SHP77 treated with DMSO at 0.1 percent for 48 hours (cell line): Measurements from ENCODE around the gene SYPL1.

Experiments
- DNase-seq: peaks from one replicate; lab custom pipeline; 2025; lab: John Stamatoyannopoulos, UW

SYPL1 gene

DNA sequence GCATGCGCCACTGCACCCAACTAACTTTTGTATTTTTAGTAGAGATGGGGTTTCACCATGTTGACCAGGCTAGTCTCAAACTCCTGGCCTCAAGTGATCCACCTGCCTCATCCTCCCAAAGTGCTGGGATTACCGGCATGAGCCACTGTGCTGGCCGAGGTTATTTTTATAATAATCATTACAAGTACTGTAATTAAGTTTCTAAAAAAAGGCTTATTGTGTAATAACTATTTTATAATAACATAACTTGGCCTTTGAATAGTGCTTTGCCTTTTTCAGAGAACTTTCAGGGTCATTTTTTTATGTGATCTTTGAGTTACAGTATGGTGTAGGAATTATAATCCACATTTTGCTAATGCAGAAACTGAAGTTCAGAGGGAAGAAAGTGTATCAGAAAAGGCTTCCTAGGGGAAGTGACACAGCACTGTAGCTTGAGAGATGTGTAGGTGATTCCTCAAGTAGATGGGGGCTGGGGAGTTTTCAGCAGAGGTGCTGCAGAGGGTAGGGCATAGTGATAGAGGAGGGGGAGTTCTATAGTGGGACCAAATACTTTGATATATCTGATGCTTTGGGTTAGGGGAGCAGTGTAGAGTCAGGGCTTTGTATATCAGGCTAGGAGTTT lies 9.2 kb upstream of the SYPL1 start:
- no peak for DNase-seq

DNA sequence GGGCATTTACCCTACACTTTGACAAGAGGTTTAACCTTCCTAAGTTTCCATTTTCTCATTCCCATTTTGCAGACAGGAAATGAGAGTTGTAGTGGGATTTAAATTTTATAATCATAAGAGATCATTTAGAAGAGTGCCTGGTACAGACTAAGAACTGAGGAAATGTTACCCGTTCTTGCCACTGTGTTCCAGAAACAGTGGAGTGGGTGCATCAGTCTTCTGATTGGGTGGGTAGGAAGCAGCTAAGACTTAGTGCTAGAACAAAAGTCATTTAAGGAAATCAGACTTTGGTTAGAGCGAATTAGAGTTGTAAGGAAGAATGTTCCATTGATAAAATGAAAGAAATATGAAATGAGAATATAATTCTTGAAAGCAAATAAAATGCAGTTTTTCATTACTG lies 8.4 kb upstream of the SYPL1 start:
- no peak for DNase-seq

- DNase-seq, result no peak
Measured at GRCh38 chr7:106119719-106120118, 7.6 kb upstream of the SYPL1 start.

DNA sequence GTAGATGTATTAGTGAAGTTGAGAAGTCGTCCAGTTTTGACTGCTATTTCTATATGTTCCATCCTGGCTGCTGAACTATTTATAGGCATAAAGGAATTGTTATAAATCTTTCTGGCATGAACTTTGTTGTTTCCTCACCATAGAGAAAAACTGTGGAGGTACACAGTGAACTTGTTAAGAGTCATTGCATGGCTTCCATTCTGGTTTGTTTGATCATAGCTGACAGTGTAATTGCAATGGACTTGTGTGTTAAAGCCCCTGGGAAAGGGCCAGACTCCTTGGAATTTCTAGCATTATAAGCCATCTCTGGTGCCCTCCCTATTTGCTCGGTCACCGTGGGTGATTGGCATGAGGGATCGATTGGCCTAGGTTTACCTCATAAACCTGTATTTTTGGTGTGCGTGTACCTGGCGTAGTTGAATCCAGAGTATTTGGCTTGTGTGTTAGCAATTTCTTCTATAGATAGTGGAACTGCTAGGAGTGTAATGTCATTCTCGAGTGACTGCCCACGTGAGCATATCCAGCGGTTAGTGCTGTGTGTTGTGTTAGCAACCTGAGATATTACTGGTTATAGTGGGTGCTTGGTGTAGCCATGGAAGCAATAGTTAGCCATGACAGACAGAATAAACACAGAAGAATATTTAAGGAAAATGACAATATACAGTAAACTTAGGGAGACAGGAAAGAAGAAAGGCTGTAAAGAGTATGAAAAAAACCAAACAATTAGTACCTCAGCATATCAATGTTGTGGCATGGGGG lies 5.9 kb upstream of the SYPL1 start:
- no peak for DNase-seq

GRCh38 chr7:106116161-106116704 lies 4.1 kb upstream of the SYPL1 start:
- DNase-seq, result no peak

DNA sequence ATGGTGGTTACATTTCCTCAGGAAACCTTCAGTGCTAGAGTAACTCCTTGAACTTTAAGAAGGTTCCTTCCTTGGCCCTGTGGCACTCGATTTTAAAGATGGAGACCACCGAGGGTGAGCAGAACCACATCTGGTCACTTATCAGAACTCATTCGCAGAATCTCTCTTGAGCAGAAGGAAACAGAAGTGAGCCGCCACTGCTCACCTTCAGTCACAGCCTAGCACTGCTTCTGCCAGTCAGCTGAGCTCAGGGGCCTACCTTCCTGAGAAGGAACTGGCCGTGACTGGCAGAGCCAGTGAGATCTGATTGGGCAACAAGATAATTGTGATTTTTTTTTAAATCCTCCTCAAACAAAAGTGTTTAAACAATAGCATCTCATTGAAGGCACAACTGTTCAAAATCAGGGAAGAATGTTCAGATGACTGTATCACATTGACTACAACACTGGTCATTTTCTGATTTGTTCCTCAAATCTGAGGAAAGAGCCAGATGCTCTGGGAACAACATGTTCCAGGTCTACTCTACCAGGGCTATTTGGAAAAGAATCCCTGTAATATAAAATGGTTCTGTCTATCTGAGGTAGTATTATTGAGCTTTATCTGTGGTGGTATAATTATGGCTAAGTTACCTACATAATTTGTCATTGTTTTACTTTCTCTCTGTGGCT lies 2.7 kb upstream of the SYPL1 start:
- DNase-seq, result no peak

GRCh38 chr7:106112972-106113421 lies 885 bp upstream of the SYPL1 start:
- peak; percentile 8 for DNase-seq

- no peak for DNase-seq
Measured at GRCh38 chr7:106111655-106112117, 426 bp downstream of the SYPL1 start.

- no peak for DNase-seq
Measured at GRCh38 chr7:106110885-106111654, 1.0 kb downstream of the SYPL1 start.

DNA sequence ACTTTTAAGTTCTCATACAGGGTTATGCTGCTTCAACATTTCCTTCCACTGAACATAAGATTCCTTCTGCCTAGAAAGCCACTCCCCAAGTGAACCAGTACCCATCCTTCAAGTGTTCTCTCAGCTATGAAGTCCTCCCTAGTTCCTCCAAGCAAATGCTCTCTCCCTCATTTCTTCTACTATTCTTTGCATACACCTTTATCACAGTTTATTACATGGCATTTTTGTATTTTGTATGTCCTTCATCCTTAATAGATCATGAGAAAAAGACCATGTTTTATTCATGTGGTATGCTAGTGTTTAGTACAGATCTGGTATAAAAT lies 1.9 kb downstream of the SYPL1 start:
- DNase-seq, result no peak

GRCh38 chr7:106109521-106110237 lies 2.4 kb downstream of the SYPL1 start:
- no peak for DNase-seq

GRCh38 chr7:106108991-106109390 lies 3.1 kb downstream of the SYPL1 start:
- no peak for DNase-seq

- no peak for DNase-seq
Measured at GRCh38 chr7:106104721-106105260, 7.3 kb downstream of the SYPL1 start.

GRCh38 chr7:106102387-106102966 lies 9.6 kb downstream of the SYPL1 start:
- no peak for DNase-seq

GRCh38 chr7:106101726-106102125 lies 10.4 kb downstream of the SYPL1 start:
- no peak for DNase-seq

- no peak for DNase-seq
Measured at GRCh38 chr7:106100863-106101629, 11.1 kb downstream of the SYPL1 start.

DNA sequence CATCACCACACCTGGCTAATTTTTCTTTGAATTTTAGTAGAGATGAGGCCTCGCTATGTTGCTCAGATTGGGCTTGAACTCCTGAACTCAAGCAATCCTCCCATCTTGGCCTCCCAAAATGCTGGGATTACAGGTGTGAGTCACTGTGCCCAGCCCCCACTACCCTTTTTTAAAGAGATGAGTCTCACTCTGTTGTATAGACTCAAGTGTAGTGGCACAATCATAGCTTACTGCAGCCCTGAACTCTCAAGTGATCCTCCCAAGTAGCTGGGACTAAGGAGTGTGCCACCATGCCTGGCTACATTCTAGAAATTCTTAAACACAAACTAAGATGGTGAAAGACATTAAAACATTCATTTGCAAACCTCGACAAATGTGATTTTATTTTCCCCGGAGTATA lies 12.6 kb downstream of the SYPL1 start:
- no peak for DNase-seq

DNA sequence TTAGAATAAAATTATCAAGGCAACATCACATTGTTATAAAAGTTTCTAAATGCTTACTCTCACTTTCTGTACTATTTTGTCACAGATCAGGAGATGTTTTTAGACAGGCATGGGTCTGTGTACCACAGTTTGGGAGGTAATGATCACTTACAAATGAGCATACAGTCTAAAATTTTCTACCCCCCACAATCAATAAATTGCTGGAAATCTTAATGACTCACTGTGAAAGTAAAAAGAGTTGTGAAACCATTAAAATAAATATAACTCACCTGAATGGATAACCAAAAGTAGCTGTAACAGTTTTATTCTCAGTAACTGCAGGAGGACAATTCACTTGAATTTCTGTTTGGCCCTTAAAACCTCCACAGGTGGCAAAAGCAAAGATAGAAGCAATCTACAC lies 13.2 kb downstream of the SYPL1 start:
- no peak for DNase-seq

GRCh38 chr7:106095634-106096033 lies 16.5 kb downstream of the SYPL1 start:
- DNase-seq, result no peak

- DNase-seq, result no peak
Measured at GRCh38 chr7:106094780-106095179, 17.3 kb downstream of the SYPL1 start.
